GM20000 (cell line): ENCODE measurements around the gene CDC42BPA.

Experiments used
- DNase-seq: peaks from one replicate; pipeline ENCODE4 v3.0.0; 2012; ENCODE audit warnings: low spot score
- CTCF ChIP-seq: IDR thresholded peaks from 2 replicates; pipeline ENCODE4 v1.5.1; 2012; ENCODE audit warnings: mild to moderate bottlenecking, control low read depth; ENCODE audit errors: extremely low read depth, missing control alignments

CDC42BPA gene

GRCh38 chr1:226973898-226974543, 344.3 kb downstream of the CDC42BPA start:
- no peak for TF ChIP-seq CTCF
- DNase-seq, result no peak

- DNase-seq, result no peak
- TF ChIP-seq CTCF, result no peak
Measured at GRCh38 chr1:226973371-226973897, 344.9 kb downstream of the CDC42BPA start.

- no peak for DNase-seq
- no peak for TF ChIP-seq CTCF
Measured at GRCh38 chr1:226972931-226973330, 345.4 kb downstream of the CDC42BPA start.

- TF ChIP-seq CTCF, result no peak
- no peak for DNase-seq
Measured at GRCh38 chr1:226971765-226972164, 346.5 kb downstream of the CDC42BPA start.

GRCh38 chr1:226967665-226968064, 350.6 kb downstream of the CDC42BPA start:
- no peak for DNase-seq
- no peak for TF ChIP-seq CTCF

GRCh38 chr1:226966683-226967082, 351.6 kb downstream of the CDC42BPA start:
- DNase-seq, result no peak
- no peak for TF ChIP-seq CTCF

- TF ChIP-seq CTCF, result no peak
- DNase-seq, result no peak
Measured at GRCh38 chr1:226965581-226966440, 352.5 kb downstream of the CDC42BPA start.
